Skeletal muscle satellite cell (primary cell): Measurements from ENCODE around the gene NDUFB3.
"Not testable (repeated sequence)": the region's sequence is repeated elsewhere in the genome, so short reads cannot be mapped to it uniquely, and the experiment has no call there.

Experiments used
- H3K27me3 ChIP-seq: 2 replicates; pipeline ENCODE4 v1.7.0; 2013; ENCODE audit warnings: low read length; ENCODE audit not compliant: control insufficient read depth, insufficient read depth
- H3K36me3 ChIP-seq: 2 replicates; pipeline ENCODE4 v1.7.0; 2013; ENCODE audit warnings: mild to moderate bottlenecking, control low read depth, low read length; ENCODE audit not compliant: insufficient read depth
- H3K4me1 ChIP-seq: 2 replicates; pipeline ENCODE4 v1.7.0; 2013; ENCODE audit warnings: low read length; ENCODE audit not compliant: control insufficient read depth, insufficient read depth
- H3K4me2 ChIP-seq: 2 replicates; pipeline ENCODE4 v1.7.0; 2013; ENCODE audit warnings: mild to moderate bottlenecking, low read length
- H3K4me3 ChIP-seq: 2 replicates; pipeline ENCODE4 v1.7.0; 2013; ENCODE audit warnings: low read length
- H3K9ac ChIP-seq: 2 replicates; pipeline ENCODE4 v1.7.0; 2013; ENCODE audit warnings: mild to moderate bottlenecking, low read depth, low read length, moderate library complexity
- H3K9me3 ChIP-seq: replicated peaks from 2 replicates; pipeline ENCODE4 v1.7.0; 2013; ENCODE audit warnings: mild to moderate bottlenecking, control low read depth, low read length

NDUFB3 gene

GRCh38 chr2:201116959-201117734, 45.3 kb downstream of the NDUFB3 start:
- no peaks in the 10 kb centered on the region for H3K9me3 ChIP-seq
- H3K4me1 ChIP-seq, result peaks cover 36% of the 10 kb centered on the region
- peak overlapping the region; percentile 93 for H3K9ac ChIP-seq
- H3K27me3 ChIP-seq, result no peaks in the 10 kb centered on the region
- H3K4me3 ChIP-seq, result peak overlapping the region; percentile 75
- H3K4me2 ChIP-seq, result peak overlapping the region; percentile 89
- peaks cover 6% of the 10 kb centered on the region for H3K36me3 ChIP-seq

DNA sequence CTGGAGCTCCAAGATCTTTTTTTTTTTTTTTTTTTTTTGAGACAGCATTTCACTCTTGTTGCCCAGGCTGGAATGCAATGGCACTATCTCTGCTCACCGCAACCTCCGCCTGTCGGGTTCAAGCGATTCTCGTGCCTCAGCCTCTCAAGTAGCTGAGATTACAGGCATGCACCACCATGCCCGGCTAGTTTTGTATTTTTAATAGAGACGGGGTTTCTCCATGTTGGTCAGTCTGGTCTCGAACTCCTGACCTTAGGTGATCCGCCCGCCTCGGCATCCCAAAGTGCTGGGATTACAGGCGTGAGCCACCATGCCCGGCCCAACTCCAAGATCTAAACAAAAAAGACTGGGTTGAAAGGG, 45.9 kb downstream of the NDUFB3 start:
- not testable (repeated sequence) for H3K9me3 ChIP-seq, H3K27me3 ChIP-seq
- H3K4me1 ChIP-seq, result peaks cover 42% of the 10 kb centered on the region

DNA sequence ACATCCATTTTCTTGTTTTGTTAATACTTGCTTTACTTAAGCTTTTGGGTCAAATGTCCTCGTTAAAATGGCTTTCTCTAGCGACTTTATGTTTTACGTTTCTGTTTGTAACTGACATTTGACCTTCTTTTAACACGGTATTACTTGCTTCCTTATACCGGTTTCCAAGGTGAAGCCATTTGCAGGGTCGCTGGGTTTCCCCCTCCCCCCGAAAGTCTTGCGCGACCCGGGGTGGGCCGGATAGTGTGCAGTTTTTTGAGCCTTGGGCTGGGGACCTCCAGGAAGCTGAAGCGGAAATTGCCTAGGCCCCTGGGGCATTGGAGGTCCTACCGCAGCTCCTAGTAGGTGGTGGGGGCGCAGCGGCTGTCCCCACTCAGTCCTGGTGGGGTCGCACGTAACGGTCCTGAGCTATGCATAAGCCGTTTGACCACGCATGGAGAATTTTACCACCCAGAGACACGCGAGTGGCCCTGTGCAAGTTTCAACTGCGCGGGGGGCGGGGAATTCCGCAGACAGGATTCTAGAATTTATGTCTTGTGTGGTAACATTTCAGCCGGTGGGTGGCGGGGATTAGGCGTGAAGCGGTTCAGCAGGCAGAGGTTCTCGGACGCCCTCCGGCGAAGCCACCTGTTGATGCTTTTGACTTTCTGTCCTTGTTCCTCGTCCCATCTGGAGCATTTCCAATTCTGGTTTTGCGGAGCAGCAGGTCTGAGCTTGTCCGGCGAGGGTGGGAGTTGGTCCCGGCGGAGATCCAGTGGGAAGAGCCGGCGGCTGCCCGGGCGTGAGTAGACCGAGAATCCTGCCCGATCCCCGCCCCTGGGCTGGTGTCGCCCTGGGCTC, 46.5 kb downstream of the NDUFB3 start:
- peak overlapping the region; percentile 89 for H3K4me2 ChIP-seq
- H3K4me3 ChIP-seq, result peak overlapping the region; percentile 75
- peaks cover 48% of the 10 kb centered on the region for H3K4me1 ChIP-seq
- no peaks in the 10 kb centered on the region for H3K9me3 ChIP-seq
- H3K9ac ChIP-seq, result peak overlapping the region; percentile 93
- H3K27me3 ChIP-seq, result no peaks in the 10 kb centered on the region
- H3K36me3 ChIP-seq, result peaks cover 10% of the 10 kb centered on the region

More for the DNA sequence above, 45.9 kb downstream of the NDUFB3 start:
- H3K4me2 ChIP-seq, result peak overlapping the region; percentile 89
- H3K36me3 ChIP-seq, result peaks cover 10% of the 10 kb centered on the region
- peak overlapping the region; percentile 75 for H3K4me3 ChIP-seq
- peak overlapping the region; percentile 93 for H3K9ac ChIP-seq

- H3K27me3 ChIP-seq, result no peaks in the 10 kb centered on the region
- H3K4me2 ChIP-seq, result peak overlapping the region; percentile 89
- H3K9ac ChIP-seq, result peak overlapping the region; percentile 93
- H3K4me1 ChIP-seq, result peaks cover 57% of the 10 kb centered on the region
- peaks cover 10% of the 10 kb centered on the region for H3K36me3 ChIP-seq
- no peaks in the 10 kb centered on the region for H3K9me3 ChIP-seq
- peak overlapping the region; percentile 75 for H3K4me3 ChIP-seq
Observed at GRCh38 chr2:201118961-201119854, 47.4 kb downstream of the NDUFB3 start.

- no peak overlapping the region for H3K4me3 ChIP-seq
- no peak overlapping the region for H3K9ac ChIP-seq
- H3K36me3 ChIP-seq, result peaks cover 10% of the 10 kb centered on the region
- H3K4me2 ChIP-seq, result no peak overlapping the region
- peaks cover 75% of the 10 kb centered on the region for H3K4me1 ChIP-seq
- no peaks in the 10 kb centered on the region for H3K27me3 ChIP-seq
- no peaks in the 10 kb centered on the region for H3K9me3 ChIP-seq
Observed at GRCh38 chr2:201122276-201122675, 50.5 kb downstream of the NDUFB3 start.

DNA sequence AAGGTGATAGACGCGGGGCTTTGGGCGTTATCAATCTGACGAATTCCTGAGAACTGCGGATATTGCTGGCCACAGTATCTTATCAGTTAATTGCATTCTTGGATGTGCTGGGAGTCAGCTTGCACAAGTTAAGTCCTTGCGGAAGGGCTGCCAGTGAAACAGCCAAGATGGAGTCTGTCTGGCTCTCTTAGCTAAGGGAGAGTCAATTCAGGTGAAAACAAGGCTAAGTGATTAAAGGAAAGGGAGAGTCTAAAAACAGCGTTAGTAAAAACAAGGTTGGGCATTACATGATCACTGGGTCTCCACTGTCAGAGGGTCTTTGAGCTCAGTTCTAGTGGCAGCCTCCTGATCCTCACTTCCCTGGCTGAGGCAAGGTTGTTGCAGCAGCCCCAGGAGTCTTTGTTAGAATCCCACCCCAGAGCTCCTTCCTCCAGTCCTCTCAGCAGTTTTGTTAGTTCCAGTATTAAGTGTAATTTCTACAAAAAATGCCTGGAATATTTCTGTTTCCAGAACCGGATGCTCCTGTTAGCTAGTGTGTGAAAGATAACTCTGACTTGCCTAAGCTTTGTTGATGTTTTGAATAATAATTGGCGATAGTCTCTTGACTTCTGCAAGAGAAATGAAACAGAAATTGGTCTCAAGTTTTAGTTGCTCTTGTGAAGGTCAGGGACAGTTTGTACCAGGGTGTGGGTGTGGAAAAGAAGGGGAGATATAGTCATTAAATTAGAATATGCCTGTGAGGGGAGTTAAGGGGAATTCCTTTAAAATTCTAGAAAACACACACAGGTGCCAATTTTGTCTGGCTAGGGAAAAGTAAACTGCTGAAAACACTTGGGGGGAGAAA, 54.7 kb downstream of the NDUFB3 start:
- no peaks in the 10 kb centered on the region for H3K9me3 ChIP-seq
- peaks cover 96% of the 10 kb centered on the region for H3K4me1 ChIP-seq
- H3K4me2 ChIP-seq, result peak overlapping the region; percentile 74
- no peaks in the 10 kb centered on the region for H3K27me3 ChIP-seq
- H3K36me3 ChIP-seq, result peaks cover 11% of the 10 kb centered on the region
- H3K4me3 ChIP-seq, result peak overlapping the region; percentile 41
- H3K9ac ChIP-seq, result peak overlapping the region; percentile 86

GRCh38 chr2:201127152-201127511, 55.3 kb downstream of the NDUFB3 start:
- Histone ChIP-seq H3K9ac (peak overlapping the region; percentile 86), H3K4me3 (peak overlapping the region; percentile 41), H3K4me2 (peak overlapping the region; percentile 74)

GRCh38 chr2:201127570-201127969, 55.8 kb downstream of the NDUFB3 start:
- Histone ChIP-seq H3K9ac (peak overlapping the region; percentile 86), H3K4me3 (peak overlapping the region; percentile 41), H3K9me3 (no peaks in the 10 kb centered on the region), H3K4me1 (peaks cover 93% of the 10 kb centered on the region), H3K36me3 (peaks cover 8% of the 10 kb centered on the region), H3K27me3 (no peaks in the 10 kb centered on the region), H3K4me2 (peak overlapping the region; percentile 74)

More at GRCh38 chr2:201127152-201127511, 55.3 kb downstream of the NDUFB3 start:
- Histone ChIP-seq H3K27me3 (no peaks in the 10 kb centered on the region), H3K36me3 (peaks cover 11% of the 10 kb centered on the region), H3K4me1 (peaks cover 95% of the 10 kb centered on the region), H3K9me3 (no peaks in the 10 kb centered on the region)

- Histone ChIP-seq H3K27me3 (no peaks in the 10 kb centered on the region), H3K4me1 (peaks cover 93% of the 10 kb centered on the region), H3K4me2 (peak overlapping the region; percentile 74), H3K4me3 (no peak overlapping the region), H3K9ac (peak overlapping the region; percentile 86), H3K36me3 (peaks cover 13% of the 10 kb centered on the region), H3K9me3 (no peaks in the 10 kb centered on the region)
Observed at GRCh38 chr2:201128033-201128432, 56.2 kb downstream of the NDUFB3 start.

DNA sequence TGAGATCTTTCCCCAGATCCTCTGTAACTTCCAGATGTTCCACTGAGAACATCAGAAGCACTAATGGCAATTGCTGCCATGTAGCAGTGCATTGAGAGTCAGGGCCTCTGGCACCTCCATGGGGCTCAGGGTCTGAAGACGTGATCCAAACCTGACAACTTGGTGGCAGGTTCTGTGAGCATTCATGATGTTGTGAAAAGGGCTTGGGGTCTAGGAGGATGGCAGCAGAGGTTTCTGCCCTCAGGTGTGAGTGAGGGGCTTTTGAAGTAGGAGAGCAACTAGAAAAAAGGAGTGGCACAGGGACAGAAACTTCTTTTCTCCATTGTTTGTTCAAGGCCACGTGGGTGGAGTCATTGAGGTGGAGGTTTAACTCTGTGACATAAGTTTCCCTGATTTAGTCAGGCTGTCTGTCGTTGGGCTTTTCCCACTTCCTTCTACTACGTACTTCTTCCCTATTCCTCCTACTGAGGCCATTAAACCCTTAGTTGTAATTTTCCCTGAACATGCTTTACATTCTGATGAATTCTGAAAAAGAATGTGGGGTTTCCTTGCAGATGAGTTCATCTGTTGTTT, 57.2 kb downstream of the NDUFB3 start:
- H3K36me3 ChIP-seq, result peaks cover 17% of the 10 kb centered on the region
- H3K4me2 ChIP-seq, result peak overlapping the region; percentile 63
- peaks cover 86% of the 10 kb centered on the region for H3K4me1 ChIP-seq
- no peaks in the 10 kb centered on the region for H3K9me3 ChIP-seq
- H3K9ac ChIP-seq, result peak overlapping the region; percentile 86
- H3K4me3 ChIP-seq, result peak overlapping the region; percentile 35
- no peaks in the 10 kb centered on the region for H3K27me3 ChIP-seq
